Psoas muscle (tissue), 8 donors: Measurements from ENCODE around the gene TDRD7. TPM values are rescaled to one million over a fixed set of nuclear protein-coding genes. Genes with fewer than 3 reads are reported as not detected.

Experiments
- ATAC-seq, 4 donors: fragments of 200-7000 bp; cut with Tn5 transposase; one replicate each; pipeline ENCODE4 v1.9.1; 2020; ENCODE audit warnings: moderate library complexity in 3 of 4, mild to moderate bottlenecking in 2 of 4
- DNase-seq, 2 donors: peaks; one replicate each; pipeline ENCODE4 v3.0.0-alpha.2; 2020
- H3K27ac ChIP-seq: fragments of 200-600 bp; one replicate; pipeline ENCODE4 v1.8.0; 2022
- H3K27me3 ChIP-seq, 3 donors: fragments of 200-600 bp in 1 of 3; one replicate each; pipeline versions ENCODE4 v1.6.1 to v1.8.0; 2013 to 2022; ENCODE audit warnings: low read length in 2 of 3, mild to moderate bottlenecking in 2 of 3, moderate library complexity in 1 of 3; ENCODE audit not compliant: insufficient read depth in 3 of 3
- H3K36me3 ChIP-seq, 2 donors: fragments of 200-600 bp in 1 of 2; one replicate each; pipeline versions ENCODE4 v1.6.1 to v1.8.0; 2013 to 2022; ENCODE audit warnings: low read depth in 1 of 2, mild to moderate bottlenecking in 1 of 2, moderate library complexity in 1 of 2; ENCODE audit not compliant: insufficient read depth in 1 of 2
- H3K4me1 ChIP-seq: fragments of 200-600 bp; one replicate; pipeline ENCODE4 v1.8.0; 2022
- H3K4me3 ChIP-seq: fragments of 200-600 bp; one replicate; pipeline ENCODE4 v1.8.0; 2022; ENCODE audit warnings: mild to moderate bottlenecking
- H3K9me3 ChIP-seq: fragments of 200-600 bp; one replicate; pipeline ENCODE4 v1.8.0; 2022
- CTCF ChIP-seq: fragments of 200-600 bp; IDR thresholded peaks from one replicate; pipeline ENCODE4 v1.8.0; 2022; ENCODE audit warnings: antibody characterized with exemption
- WGBS, 3 donors: extraction: QIAGEN DNeasy Blood & Tissue Kit; methylation state at CpG; one replicate each; pipeline versions ENCODE4 v1.1.6 to v1.1.7; 2013; 5-methylcytosine and 5-hydroxymethylcytosine counted together
- intact Hi-C, 2 donors: fragments of 100-400 bp; cut with DNase I; formaldehyde crosslinking; loops; one replicate each; pipeline versions ENCODE4 v1.11.0 to v1.14.2; 2022
- polyA plus RNA-seq, 3 donors: library from polyadenylated mRNA; stranded (reverse); fragments of 200-250 nt; gene quantifications; one replicate each; pipeline ENCODE4 v1.2.3, GENCODE V29; 2013
- total RNA-seq, 4 donors: library from RNA; stranded (reverse); fragmentation: NEBNext Ultra II Directional in 2 of 4; extraction: Animal tissue kit (Norgen Biotek cat#: 25700) in 2 of 4; gene quantifications; one replicate each; pipeline versions ENCODE4 v1.2.1 to v1.2.4, GENCODE V29; 2021 to 2023
- donor health status: healthy with polysubstance abuse.
- donor health status: DM: no; HTN: no; CAD: no; lungs with moderate emphysema.
- donor health status: Bipolar disorder and iron deficiency.
- donor health status: healthy.
- donor health status: DM: yes; HTN: yes; CAD: no.
- donor health status: DM: no; HTN: no; CAD: no.
- donor health status: DM: no; HTN: no; CAD: no.
- donor health status: DM: yes; HTN: yes; CAD: no.

TDRD7 gene
- total and polyA plus RNA-seq, 7 donors: 2.3 to 9.9 (median 4.9) TPM

DNA sequence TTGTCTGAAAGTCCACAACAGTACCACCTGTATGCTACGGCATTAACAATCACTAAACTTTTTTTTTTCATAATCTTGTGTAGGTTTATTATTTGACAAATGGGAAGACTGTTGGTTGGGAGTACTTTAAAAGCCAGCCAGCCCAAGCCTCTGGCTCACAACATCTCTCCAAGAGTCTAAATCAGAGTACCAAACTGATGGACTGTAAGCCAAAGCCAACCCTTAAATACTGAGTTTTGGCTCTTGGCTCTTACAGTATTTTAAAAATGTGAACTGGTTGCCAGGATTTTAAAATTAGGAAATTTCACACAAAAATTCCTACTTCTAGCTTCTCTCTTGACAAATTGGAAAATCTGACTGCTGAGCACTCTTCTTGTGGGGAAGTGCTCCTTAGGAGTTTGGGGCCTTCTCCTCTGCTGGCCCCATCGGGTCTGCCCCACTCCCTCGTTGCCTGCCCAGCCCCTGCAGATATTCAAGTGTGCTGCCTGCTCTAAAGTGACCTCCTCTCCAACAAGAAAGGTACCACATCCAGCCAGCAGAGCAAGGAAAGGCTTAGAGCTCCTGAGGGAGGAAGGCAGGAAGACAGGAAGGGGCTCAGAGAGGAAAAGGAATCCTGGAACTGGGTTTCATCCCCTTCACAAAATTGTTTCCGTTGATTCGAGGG, 67.7 kb downstream of the TDRD7 start:
- Histone ChIP-seq H3K4me1 (no peaks in the 10 kb centered on the region), H3K9me3 (no peaks in the 10 kb centered on the region), H3K27ac (no peak overlapping the region), H3K36me3 (peaks cover 0 to 3% of the 10 kb centered on the region in 2 donors), H3K4me3 (no peak overlapping the region), H3K27me3 (no peaks in the 10 kb centered on the region)
- no peak for ATAC-seq
- no peak for TF ChIP-seq CTCF
- DNase-seq: no peak
- intact Hi-C loops: no loop called here
- 62 to 68% (median 68%) methylated on average over 5 of the region's 5 CpGs for WGBS, 3 donors

DNA sequence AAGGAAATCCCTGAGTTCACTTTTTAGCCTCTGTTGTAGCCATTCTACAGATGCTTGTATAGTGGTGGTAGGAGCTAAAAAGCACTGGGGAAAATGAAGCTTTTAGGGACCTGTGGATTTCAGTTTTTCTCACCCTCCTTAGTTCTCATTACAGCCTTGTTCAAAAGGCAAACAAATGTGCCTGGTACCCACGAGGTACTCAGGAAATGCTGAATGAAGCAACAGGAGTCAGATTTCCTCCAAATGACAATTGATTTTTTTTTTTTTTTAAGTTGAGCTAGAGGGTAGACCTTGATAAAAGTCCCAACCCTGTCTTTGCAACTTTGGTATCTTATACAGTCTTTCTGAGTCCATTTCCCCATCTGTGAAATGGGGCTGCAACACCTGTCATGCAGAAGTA, 68.3 kb downstream of the TDRD7 start:
- intact Hi-C loops: no loop called here
- no peaks in the 10 kb centered on the region for H3K9me3 ChIP-seq
- ATAC-seq (no peak), DNase-seq (no peak)
- no peaks in the 10 kb centered on the region for H3K27me3 ChIP-seq
- WGBS, 3 donors: 23 to 26% (median 24%) methylated on average over 1 of the region's 1 CpG
- H3K4me3 ChIP-seq: no peak overlapping the region
- no peak overlapping the region for H3K27ac ChIP-seq
- no peak for TF ChIP-seq CTCF
- H3K36me3 ChIP-seq: peaks cover 0 to 3% of the 10 kb centered on the region in 2 donors
- no peaks in the 10 kb centered on the region for H3K4me1 ChIP-seq

- Histone ChIP-seq H3K4me1 (no peaks in the 10 kb centered on the region), H3K36me3 (peaks cover 0 to 3% of the 10 kb centered on the region in 2 donors), H3K27me3 (no peaks in the 10 kb centered on the region), H3K4me3 (no peak overlapping the region), H3K9me3 (no peaks in the 10 kb centered on the region), H3K27ac (no peak overlapping the region)
- intact Hi-C loops: no loop called here
- ATAC-seq (no peak), DNase-seq (no peak)
- WGBS, 3 donors: 95 to 100% (median 97%) methylated on average over 1 of the region's 1 CpG
- TF ChIP-seq CTCF: no peak
Observed at GRCh38 chr9:97480749-97481148, 68.9 kb downstream of the TDRD7 start.

DNA sequence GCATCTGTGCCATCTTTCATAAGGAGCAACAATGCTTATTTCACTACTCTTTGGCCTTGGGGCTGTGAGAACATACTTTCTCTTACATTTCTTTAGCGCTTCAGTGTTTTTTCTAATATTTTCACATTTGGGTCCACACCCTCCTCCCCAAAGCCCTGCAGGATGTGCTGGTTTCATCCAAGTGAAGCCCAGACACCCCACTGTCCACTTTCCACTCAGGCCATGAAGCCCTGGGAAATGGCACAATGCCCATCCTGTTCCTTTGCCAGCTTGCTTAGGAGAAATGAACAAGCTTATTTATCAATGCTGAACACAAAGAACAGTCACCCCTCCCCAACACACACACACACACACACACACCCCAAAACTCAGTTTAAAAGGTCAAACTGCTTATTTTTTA, 72.2 kb downstream of the TDRD7 start:
- H3K4me1 ChIP-seq: no peaks in the 10 kb centered on the region

More for the DNA sequence above, 72.2 kb downstream of the TDRD7 start:
- no peaks in the 10 kb centered on the region for H3K9me3 ChIP-seq
- 82 to 85% (median 83%) methylated on average over 1 of the region's 1 CpG for WGBS, 3 donors
- H3K4me3 ChIP-seq: no peak overlapping the region
- TF ChIP-seq CTCF: no peak
- no peak overlapping the region for H3K27ac ChIP-seq
- ATAC-seq (no peak), DNase-seq (no peak)
- no peaks in the 10 kb centered on the region for H3K27me3 ChIP-seq
- intact Hi-C loops: no loop called here
- H3K36me3 ChIP-seq: peaks cover 0 to 3% of the 10 kb centered on the region in 2 donors
